ENCODE results near the gene NF1. TPM values are rescaled to one million over a fixed set of nuclear protein-coding genes. Genes with fewer than 3 reads are reported as not detected.

The NF1 gene
- total RNA-seq, 1 experiment from 2014 or later, result 35.4 TPM

DNA sequence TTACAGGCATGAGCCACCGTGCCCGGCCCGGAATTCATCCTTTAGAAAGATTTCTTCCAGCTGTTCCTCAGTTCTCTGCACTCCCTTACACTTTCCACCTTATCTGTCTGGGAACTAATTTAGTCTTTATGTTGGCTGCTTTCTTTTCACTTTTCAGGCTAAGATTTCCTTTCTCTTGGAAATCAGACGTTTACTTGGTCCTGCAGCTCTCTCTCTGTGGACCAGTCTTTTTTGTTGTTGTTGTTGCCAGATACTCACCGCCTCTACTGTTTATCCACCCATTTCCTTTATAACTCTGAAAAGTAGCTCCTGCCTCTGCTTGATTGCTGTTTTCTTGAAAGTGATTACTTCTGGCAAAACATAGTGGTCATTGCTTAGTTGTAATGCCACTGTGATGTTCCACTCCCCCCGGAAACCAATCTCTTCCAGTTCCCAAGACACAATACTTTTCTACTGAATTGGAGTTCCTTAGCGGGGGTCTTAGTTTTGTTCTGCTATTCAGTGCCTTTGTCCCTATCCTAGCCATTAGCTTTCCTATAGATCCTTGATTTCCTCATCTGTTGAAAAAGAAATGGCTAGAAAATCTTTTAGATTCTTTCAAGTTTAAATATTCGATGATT is 6.2 kb downstream of the NF1 start:
- ChIA-PET CTCF (interaction anchor here (0.9 kb wide), 1 partner anchor 27 kb away, joined by 4 read pairs; no protein-coding TSS in a partner anchor), POLR2A (interaction anchor here (0.6 kb wide), 2 partner anchors 22 to 99 kb away, joined by 4 to 6 read pairs; no protein-coding TSS in a partner anchor)
- H3K27ac Mint-ChIP-seq, result peak overlapping the region; percentile 91
- H3K36me3 Mint-ChIP-seq, result no peaks in the 10 kb centered on the region
- H3K27me3 Mint-ChIP-seq (ENCODE audit: low read depth), result no peaks in the 10 kb centered on the region
- H3K4me1 Mint-ChIP-seq, result peaks cover 31% of the 10 kb centered on the region
- no peaks in the 10 kb centered on the region for H3K9me3 Mint-ChIP-seq
- no peak overlapping the region for H3K4me3 Mint-ChIP-seq
- TF ChIP-seq NR1H2 (CRISPR knock-in tag; IDR thresholded peaks at IDR 0.05), result no peak
- TF ChIP-seq IRF2 (CRISPR knock-in tag; IDR thresholded peaks at IDR 0.05; ENCODE audit: borderline replicate concordance, low read depth), result no peak
- TF ChIP-seq, protein P1, sequence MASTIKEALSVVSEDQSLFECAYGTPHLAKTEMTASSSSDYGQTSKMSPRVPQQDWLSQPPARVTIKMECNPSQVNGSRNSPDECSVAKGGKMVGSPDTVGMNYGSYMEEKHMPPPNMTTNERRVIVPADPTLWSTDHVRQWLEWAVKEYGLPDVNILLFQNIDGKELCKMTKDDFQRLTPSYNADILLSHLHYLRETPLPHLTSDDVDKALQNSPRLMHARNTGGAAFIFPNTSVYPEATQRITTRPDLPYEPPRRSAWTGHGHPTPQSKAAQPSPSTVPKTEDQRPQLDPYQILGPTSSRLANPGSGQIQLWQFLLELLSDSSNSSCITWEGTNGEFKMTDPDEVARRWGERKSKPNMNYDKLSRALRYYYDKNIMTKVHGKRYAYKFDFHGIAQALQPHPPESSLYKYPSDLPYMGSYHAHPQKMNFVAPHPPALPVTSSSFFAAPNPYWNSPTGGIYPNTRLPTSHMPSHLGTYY (CRISPR knock-in tag; IDR thresholded peaks at IDR 0.05), result no peak
- DNase-seq (ENCODE audit: low spot score) (no peak), ATAC-seq (peak; percentile 39; the same call in 1 of the 2 replicates)

DNA sequence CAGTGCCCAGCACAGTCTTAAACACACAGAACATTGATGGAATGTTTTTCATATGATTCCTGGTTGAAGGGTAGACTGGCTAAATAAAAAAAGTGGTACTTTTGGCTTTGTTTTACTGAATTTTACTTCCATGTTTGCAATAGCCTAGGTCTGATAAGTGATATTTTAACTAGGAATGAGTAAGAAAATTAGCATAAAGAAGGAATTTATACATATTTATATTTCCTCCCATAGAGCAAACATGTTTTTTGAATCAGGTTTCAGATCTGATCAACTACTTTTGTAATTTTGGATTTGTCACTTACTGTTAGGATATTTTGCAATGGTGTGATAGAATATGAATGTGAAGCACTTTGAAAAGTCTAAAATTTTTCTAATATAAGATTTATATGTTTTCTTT is 7.2 kb downstream of the NF1 start:
- no peak overlapping the region for H3K27ac Mint-ChIP-seq
- CTCF ChIA-PET, result no interaction called here
- H3K4me1 Mint-ChIP-seq, result peaks cover 23% of the 10 kb centered on the region
- POLR2A ChIA-PET, result interaction anchor here (0.6 kb wide), 1 partner anchor 23 kb away, joined by 6 read pairs; no protein-coding TSS in a partner anchor
- ATAC-seq (no peak), DNase-seq (ENCODE audit: low spot score) (no peak)
- H3K4me3 Mint-ChIP-seq, result no peak overlapping the region
- no peaks in the 10 kb centered on the region for H3K36me3 Mint-ChIP-seq
- no peaks in the 10 kb centered on the region for H3K9me3 Mint-ChIP-seq
- TF ChIP-seq ZNF317 (CRISPR knock-in tag; IDR thresholded peaks at IDR 0.05; ENCODE audit: borderline replicate concordance, low read depth), result no peak
- TF ChIP-seq CREB1 (CRISPR knock-in tag; IDR thresholded peaks at IDR 0.05), result no peak
- TF ChIP-seq, protein P2, sequence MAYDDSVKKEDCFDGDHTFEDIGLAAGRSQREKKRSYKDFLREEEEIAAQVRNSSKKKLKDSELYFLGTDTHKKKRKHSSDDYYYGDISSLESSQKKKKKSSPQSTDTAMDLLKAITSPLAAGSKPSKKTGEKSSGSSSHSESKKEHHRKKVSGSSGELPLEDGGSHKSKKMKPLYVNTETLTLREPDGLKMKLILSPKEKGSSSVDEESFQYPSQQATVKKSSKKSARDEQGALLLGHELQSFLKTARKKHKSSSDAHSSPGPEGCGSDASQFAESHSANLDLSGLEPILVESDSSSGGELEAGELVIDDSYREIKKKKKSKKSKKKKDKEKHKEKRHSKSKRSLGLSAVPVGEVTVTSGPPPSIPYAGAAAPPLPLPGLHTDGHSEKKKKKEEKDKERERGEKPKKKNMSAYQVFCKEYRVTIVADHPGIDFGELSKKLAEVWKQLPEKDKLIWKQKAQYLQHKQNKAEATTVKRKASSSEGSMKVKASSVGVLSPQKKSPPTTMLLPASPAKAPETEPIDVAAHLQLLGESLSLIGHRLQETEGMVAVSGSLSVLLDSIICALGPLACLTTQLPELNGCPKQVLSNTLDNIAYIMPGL (CRISPR knock-in tag; IDR thresholded peaks at IDR 0.05), result no peak
- TF ChIP-seq, protein P3, sequence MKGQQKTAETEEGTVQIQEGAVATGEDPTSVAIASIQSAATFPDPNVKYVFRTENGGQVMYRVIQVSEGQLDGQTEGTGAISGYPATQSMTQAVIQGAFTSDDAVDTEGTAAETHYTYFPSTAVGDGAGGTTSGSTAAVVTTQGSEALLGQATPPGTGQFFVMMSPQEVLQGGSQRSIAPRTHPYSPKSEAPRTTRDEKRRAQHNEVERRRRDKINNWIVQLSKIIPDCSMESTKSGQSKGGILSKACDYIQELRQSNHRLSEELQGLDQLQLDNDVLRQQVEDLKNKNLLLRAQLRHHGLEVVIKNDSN (CRISPR knock-in tag; IDR thresholded peaks at IDR 0.05), result no peak
- TF ChIP-seq IRF2 (CRISPR knock-in tag; IDR thresholded peaks at IDR 0.05; ENCODE audit: borderline replicate concordance, low read depth), result no peak
- H3K27me3 Mint-ChIP-seq (ENCODE audit: low read depth), result no peaks in the 10 kb centered on the region

DNA sequence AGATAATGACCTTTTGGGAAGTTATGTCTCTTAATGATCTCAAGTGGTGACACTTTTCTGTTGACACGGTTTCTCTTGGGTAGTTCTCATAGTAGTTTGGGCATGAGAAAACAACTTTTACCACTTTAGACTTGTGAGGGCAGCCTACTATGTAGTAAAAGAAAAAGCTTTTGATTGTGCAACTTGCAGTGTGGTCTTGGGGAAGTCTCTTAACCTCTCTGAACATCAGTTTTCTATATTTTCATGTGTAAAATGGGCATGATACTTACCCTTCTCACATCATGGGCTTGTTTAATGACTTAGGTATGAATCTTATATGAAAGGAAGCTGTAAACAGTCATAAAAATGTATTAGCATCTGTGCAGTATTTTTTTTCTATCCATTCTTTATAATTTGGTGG is 11.2 kb downstream of the NF1 start:
- peaks cover 2% of the 10 kb centered on the region; the same call in 1 of the 2 replicates for H3K36me3 Mint-ChIP-seq
- DNase-seq (ENCODE audit: low spot score) (no peak), ATAC-seq (no peak)
- TF ChIP-seq, protein P4, sequence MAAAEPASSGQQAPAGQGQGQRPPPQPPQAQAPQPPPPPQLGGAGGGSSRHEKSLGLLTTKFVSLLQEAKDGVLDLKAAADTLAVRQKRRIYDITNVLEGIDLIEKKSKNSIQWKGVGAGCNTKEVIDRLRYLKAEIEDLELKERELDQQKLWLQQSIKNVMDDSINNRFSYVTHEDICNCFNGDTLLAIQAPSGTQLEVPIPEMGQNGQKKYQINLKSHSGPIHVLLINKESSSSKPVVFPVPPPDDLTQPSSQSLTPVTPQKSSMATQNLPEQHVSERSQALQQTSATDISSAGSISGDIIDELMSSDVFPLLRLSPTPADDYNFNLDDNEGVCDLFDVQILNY (CRISPR knock-in tag; IDR thresholded peaks at IDR 0.05), result no peak
- TF ChIP-seq CREB1 (CRISPR knock-in tag; IDR thresholded peaks at IDR 0.05) (no peak), FOXK1 (CRISPR knock-in tag; IDR thresholded peaks at IDR 0.05) (no peak)
- CTCF ChIA-PET, result no interaction called here
- H3K4me3 Mint-ChIP-seq, result no peak overlapping the region
- POLR2A ChIA-PET, result no interaction called here
- H3K27ac Mint-ChIP-seq, result no peak overlapping the region
- H3K27me3 Mint-ChIP-seq (ENCODE audit: low read depth), result no peaks in the 10 kb centered on the region
- no peaks in the 10 kb centered on the region for H3K9me3 Mint-ChIP-seq
- peaks cover 25% of the 10 kb centered on the region for H3K4me1 Mint-ChIP-seq

DNA sequence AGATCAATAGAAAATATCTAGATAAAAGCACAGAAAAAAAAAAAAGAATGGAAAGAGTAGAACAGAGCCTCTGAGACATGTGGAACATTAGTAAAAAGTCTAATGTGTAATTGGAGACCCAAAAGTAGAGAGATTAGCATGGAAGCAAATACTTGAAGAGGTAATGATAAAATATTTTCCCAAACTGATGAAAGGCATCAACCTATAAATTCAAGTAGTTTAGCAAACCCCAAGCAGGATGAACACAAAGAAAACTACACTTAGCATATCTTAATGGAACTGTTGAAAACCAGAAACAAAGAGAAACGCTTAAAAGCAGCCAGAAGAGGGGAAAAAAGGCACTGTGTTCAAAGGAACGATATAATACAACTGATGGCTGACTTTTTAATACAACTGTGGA is 16.4 kb downstream of the NF1 start:
- peaks cover 2% of the 10 kb centered on the region; the same call in 1 of the 2 replicates for H3K36me3 Mint-ChIP-seq
- H3K9me3 Mint-ChIP-seq, result no peaks in the 10 kb centered on the region
- no peak overlapping the region for H3K4me3 Mint-ChIP-seq
- CTCF ChIA-PET, result no interaction called here
- POLR2A ChIA-PET, result no interaction called here
- no peaks in the 10 kb centered on the region for H3K27me3 Mint-ChIP-seq (ENCODE audit: low read depth)
- H3K27ac Mint-ChIP-seq, result 0 out of 2 replicates have a peak overlapping the region, but pooled peaks have one; percentile 6
- H3K4me1 Mint-ChIP-seq, result peaks cover 33% of the 10 kb centered on the region
- ATAC-seq (no peak), DNase-seq (ENCODE audit: low spot score) (no peak)
- TF ChIP-seq RORB (CRISPR knock-in tag; IDR thresholded peaks at IDR 0.05), result no peak
- no peak for TF ChIP-seq CBFB (CRISPR knock-in tag; IDR thresholded peaks at IDR 0.05; ENCODE audit: low read depth)
- no peak for TF ChIP-seq TCF7 (CRISPR knock-in tag; IDR thresholded peaks at IDR 0.05; ENCODE audit: low read depth)
- no peak for TF ChIP-seq ETV6 (CRISPR knock-in tag; IDR thresholded peaks at IDR 0.05)
- TF ChIP-seq, protein P3 (CRISPR knock-in tag; IDR thresholded peaks at IDR 0.05), result no peak
- TF ChIP-seq TEAD1 (CRISPR knock-in tag; IDR thresholded peaks at IDR 0.05), result no peak
- TF ChIP-seq, protein P5, sequence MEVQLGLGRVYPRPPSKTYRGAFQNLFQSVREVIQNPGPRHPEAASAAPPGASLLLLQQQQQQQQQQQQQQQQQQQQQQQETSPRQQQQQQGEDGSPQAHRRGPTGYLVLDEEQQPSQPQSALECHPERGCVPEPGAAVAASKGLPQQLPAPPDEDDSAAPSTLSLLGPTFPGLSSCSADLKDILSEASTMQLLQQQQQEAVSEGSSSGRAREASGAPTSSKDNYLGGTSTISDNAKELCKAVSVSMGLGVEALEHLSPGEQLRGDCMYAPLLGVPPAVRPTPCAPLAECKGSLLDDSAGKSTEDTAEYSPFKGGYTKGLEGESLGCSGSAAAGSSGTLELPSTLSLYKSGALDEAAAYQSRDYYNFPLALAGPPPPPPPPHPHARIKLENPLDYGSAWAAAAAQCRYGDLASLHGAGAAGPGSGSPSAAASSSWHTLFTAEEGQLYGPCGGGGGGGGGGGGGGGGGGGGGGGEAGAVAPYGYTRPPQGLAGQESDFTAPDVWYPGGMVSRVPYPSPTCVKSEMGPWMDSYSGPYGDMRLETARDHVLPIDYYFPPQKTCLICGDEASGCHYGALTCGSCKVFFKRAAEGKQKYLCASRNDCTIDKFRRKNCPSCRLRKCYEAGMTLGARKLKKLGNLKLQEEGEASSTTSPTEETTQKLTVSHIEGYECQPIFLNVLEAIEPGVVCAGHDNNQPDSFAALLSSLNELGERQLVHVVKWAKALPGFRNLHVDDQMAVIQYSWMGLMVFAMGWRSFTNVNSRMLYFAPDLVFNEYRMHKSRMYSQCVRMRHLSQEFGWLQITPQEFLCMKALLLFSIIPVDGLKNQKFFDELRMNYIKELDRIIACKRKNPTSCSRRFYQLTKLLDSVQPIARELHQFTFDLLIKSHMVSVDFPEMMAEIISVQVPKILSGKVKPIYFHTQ (CRISPR knock-in tag; IDR thresholded peaks at IDR 0.05), result no peak
